GM18517 (cell line): ENCODE results near the gene PKIG.

Experiments
- ATAC-seq: cut with Tn5 transposase; IDR thresholded peaks from one replicate; pipeline ENCODE4 v1.9.1; 2021; ENCODE audit warnings: mild to moderate bottlenecking, moderate library complexity; ENCODE audit not compliant: unreplicated experiment

Gene PKIG

DNA sequence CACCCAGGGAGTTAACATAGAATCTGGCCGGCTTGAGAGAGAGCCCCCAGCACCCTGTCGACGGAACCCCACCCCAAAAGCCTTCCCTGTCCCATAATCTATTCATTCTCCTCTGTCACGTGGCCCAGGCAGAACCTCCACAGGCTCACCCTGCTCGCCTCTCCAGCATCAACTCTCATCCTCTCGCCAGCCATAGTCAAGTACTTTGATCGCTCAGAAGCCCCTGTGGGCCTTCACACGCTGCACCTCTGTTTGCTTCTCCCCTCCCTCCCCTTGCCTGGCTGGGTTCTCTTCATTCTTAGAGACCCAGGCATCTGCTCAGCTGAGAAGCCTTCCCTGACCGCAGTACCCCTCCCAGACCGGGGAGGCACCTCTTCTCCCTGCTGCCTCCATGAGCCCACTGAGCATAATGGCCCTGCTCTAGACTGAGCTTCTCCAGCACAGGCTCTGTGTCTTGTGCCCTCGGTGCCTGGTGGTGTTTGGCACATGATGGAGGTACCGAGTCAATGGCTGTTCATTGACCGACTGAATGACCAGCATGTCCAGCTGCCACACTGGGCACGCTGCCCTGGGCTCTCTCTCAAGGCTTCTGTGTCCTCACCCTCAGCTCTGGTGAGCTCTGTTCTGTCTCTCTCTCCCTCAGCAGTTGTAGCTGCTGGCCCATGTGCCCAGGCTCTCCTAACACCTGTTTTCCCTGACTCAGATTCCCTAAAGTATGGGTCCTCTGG lies 33.7 kb downstream of the PKIG start:
- ATAC-seq, result no peak

DNA sequence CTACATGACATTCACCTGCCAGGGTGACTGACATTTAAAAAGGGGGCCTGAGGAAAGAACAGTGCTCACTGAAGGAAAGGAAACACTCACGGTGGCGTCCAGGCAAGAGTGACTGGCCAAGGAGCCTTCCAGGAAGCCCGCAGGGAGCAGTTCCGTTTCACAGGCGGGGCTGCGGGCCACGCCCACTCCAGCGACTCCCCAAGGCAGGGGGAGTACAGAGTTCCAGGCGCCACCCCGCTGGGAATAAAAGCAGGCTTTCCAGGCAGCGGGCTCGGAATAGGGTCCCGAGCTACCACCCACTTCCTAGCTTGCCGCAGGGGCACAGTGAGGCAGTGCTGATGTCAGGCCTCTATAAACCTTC lies 34.2 kb downstream of the PKIG start:
- ATAC-seq, result no peak

DNA sequence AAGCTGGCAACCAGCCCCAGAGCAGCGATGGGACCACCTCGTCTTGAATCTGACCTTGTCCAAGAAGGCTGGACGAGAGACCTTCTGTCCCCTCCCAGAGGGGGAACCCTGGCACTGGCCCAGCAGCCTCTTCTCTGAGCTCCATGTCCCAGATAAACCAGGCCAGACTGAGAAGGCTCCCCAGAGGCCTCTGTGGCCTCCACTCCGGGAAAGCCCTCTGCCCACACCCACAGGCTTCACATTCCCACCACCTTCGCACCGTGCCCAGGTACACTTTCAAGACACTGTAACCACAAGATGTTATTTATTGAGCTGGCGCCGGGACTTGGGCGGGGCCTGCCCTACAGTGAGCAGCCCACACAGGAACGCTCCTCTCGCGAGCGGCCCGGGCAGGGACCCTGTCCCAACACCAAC lies 35.9 kb downstream of the PKIG start:
- ATAC-seq, result no peak

DNA sequence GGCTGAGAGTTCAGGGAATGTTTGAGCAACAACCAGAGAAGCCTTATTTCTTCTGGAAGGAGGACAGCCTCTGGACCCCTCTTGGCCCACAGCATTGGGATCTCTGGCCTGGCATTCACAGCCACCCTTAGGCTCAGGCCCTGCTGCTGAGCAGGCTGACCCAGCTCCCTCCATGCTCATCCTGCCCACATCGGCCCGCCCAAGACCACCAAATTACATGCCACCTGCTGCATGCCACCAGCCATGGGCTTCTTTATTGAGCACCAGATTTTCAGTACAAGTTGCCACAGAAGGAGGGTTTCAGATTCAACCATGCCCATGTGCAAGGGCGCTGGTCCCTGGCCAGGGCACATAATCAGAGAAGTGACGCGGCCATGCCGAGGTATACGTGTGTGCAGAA lies 36.9 kb downstream of the PKIG start:
- no peak for ATAC-seq

DNA sequence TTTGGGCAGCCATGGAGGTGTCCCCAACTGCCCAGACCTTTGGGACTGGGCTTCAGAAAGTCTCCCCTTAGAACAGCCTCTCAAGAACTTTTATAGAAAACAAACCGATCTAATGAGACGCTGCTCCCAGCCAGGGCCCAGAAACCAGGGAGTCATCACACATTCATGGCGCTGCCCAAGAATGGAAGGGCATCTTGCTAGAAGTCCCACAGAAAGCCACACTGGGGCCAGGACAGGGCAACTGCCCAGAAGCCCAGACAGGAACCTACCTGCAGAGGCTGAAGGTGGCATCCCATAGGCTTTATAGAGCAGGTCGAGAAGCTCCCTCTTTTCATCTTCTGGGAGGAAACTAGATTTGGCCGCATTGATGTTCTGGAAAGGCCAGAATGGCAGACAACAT lies 37.7 kb downstream of the PKIG start:
- ATAC-seq, result no peak

DNA sequence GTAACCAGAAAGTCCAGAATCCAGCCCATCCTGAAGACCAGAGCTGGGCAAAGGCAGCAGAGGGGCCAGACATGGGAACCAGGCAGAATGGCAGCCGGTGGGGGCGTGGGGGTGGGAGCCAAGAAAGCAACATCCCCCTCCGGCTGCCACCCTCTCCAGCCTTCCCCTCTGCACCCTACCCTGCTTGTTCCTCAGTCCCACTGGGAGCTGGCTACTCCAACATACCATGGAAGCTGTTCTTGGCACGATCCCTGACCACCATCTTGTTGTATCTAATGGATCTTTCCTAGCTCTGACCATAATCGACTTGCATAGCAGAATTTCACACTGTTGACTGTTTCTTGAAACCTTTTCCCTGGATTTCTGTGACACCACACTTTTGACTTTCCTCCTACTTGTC lies 38.9 kb downstream of the PKIG start:
- no peak for ATAC-seq

DNA sequence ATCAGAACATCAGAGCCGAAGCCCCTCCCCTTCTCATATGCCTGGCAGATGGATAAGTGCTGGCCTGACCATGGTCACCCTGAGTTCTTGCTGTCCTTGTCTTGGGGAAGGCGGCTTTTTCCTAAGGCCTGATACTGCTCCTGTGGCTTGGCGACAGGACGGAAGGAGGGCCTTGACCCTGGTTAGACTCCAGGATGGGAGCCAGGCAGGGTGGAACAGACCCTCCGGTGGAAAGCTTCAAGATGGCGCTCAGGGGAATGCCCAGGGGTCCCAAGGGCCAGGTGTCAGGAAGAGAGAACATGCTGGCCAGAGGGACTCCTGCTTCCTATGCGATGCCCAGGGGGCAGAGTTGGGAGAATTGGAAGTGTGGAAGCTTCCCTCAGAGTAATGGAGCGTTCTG lies 39.6 kb downstream of the PKIG start:
- ATAC-seq, result no peak

DNA sequence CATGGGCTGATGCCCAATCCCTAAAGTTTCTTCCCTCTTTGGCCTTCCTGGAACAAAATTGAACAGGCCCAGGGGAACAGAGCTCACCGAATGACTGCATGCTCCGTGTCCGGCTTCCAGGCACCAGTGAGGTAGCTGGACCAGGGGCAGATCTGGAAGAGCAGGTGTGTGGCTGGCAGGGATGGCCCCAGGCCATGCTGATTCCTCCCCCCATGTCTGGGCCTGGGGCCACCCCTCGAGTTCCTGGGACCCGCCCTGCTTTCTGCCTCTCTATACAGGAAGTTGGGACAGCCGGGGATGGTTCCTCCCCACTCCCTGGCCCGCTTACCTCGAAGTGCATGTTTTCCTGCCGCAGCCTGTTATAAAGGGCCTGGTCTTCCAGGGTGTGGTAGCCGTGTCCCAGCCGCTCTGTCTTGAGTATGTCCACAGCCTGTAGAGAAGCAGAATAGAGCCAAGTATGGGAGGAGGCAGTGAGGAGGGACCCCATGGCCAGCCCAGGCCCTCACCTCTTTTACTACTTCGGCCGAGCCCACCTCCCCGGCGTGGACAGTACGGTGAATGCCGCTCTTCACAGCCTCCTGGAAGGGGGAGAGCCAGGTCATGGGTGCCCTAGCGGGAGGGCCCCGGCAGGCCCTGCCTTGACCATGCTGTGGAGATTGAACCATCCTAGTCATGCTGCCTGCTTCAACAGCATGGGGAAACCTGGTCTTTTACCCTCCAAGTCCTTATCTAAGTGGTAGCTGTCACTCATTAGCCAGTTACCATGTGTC lies 40.3 kb downstream of the PKIG start:
- no peak for ATAC-seq

DNA sequence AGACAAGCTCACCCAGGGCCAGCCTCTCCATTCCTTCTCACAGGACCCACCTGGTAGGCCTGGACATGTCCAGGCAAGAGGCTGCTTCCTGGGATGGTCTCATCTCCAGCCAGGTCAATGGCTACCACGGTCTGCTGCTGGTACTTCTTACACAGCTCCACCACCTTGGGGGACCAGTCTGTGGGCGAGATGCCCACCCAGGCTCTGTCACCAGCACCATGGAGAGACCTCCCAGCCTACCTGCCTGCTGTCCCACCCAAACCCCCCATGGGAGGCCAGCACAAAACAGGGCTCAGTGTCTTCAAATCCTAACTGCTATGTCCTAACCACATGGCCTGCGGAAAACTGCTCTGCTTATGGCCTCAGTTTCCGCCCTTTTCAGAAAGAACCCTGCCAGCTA lies 41.8 kb downstream of the PKIG start:
- ATAC-seq, result no peak

DNA sequence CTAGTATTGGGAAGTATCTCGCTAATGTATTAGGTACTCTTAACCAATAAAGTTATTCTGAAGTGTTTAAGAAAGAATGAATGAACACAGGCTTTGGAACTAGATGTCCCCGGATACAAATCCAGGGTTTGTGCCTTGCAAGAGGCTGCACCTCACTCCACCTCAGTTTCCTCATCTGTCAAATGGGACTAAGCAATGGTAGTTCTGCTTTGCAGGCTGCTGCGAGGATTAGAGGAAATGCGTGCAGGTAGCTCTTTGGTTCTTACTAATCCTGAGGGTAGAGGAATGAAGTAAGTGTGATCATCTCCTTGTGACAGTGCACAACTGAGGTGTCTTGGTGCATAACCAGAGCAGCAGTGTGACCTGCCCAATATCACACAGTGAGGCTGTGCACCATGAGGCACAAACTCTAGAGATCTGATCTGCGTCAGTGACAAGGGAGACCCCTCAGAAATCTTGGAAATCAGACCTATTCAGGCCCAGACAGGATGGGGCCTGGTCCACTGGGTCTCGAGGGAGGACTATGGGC lies 42.4 kb downstream of the PKIG start:
- no peak for ATAC-seq

DNA sequence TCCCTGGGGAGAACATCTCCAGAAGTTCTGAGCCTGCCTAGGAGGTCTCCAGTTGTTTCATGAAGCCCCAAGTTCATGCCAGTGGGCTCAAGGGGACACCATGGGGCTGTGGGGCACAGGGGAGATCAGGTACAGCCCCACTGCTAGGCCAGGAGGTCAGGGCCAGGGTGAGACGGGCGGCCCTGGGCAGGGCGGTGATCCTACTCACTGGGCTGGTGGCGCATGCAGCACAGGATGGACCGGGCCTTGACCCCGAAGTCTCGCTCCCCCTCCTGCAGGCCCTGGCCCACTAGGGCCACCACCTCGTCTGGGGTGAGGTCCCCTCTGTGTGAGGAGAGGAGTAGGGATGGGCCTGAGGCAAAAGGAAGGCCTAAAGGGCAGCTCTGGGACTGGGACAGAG lies 43.0 kb downstream of the PKIG start:
- ATAC-seq, result no peak

DNA sequence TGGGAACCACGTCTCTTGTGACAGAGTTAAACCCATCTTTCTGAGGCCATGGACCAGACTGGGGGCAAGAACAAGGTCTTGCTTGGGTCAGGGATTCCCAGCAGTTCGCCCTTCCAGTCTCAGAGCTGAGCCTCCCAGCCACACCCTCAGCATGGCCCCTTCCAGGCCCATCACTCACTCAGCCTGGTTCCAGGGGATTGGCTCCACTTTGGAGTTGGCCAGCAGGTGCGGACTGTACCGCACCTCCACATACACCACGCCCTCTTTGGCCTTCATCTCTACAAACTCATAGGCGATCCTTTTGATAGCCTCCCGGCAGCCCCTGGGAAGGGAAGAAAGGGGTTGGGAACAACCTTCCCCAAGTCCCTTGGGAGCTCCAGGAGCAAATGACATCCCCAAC lies 43.9 kb downstream of the PKIG start:
- no peak for ATAC-seq

DNA sequence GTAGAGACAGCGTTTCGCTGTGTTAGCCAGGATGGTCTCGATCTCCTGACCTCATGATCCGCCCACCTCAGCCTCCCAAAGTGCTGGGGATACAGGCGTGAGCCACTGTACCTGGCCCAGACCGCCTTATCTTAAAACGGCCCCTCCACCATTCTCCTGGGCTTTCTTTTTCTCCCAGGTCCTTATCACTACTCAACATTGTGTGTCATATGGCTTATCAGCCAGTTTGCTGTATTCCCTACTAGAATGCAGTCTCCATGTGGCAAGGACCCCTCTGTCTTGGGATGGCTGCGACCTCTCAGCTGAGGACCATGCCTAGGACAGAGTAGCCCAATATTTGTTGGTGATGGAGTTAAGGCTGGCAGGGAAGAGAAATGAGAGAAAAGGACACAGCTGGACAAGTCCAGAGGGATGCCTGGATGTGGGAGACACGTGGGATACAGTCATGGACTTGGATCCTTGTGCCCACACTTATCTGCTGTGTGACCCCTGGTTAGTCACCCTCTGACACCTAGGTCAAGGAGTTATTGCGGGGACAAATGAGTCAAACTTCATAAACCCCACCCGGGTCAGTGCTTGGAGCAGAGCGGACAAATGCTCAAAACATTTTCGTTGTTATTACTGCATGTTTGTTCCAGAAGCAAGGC lies 45.1 kb downstream of the PKIG start:
- ATAC-seq, result no peak

DNA sequence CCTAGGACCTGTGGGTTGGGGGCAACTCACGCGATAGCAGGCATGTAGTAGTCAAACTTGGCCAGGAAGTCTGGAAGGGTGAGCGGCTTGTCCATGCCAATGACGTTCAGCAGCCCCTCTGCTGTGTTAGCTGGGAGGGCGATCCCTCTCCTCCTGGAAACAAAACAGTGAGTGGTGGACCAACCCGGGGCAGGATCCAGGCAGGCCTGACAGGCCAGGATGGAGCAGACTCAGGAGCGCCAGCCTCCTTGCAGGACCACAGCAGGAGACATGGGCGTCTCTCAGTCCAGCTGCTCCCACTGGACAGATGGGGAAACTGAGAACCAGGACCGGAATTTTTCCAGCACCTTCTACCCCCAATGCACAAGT lies 46.6 kb downstream of the PKIG start:
- ATAC-seq, result no peak

DNA sequence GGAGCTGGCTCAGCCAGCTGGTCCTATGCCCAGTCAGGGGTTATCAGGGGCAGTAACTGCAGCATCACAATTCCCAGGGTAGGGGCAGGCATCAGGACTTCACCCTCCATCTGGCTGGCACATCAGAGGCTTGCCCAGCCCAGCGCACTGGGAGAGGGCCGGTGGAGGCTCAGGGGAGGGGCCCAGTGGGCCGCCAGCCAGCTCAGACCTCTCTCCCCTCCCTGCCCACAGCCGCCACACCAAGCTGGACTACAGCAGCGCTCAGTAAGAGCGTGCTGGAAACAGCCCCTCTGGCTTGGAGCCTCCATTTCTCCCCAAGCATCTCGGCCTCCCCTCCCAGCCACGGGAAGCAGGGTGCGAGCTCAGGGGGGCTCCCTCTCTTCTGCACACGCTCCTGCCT lies 47.2 kb downstream of the PKIG start:
- ATAC-seq, result no peak

DNA sequence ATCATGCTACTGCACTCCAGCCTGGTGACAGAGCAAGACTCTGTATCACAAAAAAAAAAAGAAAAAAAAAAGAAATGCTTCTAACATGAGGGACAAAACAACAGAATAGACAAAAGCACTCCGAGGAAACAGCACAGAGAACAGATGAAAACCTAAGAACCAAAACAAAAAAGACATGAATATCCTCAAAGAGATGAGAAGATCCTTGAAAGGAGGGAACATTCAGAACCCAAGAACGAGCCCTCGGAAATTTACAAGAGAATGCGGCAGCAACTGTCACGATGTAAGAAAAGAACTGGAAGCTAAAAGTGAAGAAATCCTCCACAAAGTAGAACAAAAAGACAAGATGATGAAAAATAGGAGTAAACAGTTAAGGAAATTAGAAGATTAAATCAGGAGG lies 47.9 kb downstream of the PKIG start:
- no peak for ATAC-seq

DNA sequence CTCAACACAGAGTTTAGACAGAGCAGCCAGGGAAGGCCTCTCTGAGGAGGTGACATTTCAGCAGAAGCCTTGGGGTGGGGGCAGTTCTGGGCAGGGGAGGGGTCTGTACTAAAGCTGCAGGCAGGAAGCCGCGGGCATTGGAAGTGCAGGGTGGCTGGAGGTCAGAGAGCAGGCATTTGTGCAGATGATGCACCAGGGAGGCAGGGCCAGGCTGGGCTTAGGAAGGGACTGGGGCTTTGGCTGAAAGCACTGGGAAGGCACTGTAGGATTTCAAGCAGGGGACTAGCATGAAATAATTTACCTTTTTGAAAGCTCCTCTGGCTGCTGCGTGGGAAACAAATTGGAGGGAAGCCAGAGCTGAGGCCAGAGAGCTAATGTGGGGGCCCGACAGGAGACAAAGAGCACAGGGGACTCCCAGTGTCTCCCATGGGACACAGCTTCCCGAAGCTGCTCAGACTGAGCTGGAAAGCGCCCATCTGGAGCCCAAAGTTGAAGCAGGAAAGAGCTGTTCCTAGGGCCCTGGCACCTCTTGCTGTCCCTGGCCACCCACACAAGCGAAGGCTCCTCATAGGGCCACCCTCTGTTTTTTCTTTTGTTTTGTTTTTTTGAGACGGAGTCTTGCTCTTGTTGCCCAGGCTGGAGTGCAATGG lies 49.8 kb downstream of the PKIG start:
- no peak for ATAC-seq

DNA sequence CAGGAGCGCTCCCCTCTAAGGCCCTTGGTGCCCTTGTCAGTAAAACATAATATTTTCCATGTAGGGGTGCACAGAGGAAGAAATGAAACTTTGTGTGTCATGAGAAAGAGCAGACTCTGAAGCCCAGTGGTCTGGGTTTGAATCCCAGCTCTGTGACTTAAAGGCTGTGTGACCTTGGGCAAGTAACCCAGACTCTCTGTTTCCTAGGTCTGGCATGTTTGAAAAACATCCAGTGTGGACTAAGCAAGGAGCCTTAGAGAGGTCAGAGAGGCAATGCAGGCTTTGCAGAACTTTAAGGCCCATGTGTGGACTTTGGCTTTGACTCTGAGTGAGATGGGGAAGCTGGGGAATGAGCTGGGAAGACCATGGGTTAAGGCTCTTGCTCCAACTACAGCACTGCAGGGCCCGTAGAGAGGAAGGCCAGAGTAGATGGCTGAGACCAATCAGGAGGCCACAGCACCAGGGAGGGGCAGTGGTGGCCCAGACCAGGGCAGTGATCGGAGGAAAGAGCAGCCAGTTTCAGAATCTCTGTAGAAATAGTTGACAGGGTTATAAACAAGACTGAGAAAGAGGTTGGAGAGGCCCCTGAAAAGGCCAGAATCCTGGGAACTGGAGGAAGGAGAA lies 50.9 kb downstream of the PKIG start:
- no peak for ATAC-seq

DNA sequence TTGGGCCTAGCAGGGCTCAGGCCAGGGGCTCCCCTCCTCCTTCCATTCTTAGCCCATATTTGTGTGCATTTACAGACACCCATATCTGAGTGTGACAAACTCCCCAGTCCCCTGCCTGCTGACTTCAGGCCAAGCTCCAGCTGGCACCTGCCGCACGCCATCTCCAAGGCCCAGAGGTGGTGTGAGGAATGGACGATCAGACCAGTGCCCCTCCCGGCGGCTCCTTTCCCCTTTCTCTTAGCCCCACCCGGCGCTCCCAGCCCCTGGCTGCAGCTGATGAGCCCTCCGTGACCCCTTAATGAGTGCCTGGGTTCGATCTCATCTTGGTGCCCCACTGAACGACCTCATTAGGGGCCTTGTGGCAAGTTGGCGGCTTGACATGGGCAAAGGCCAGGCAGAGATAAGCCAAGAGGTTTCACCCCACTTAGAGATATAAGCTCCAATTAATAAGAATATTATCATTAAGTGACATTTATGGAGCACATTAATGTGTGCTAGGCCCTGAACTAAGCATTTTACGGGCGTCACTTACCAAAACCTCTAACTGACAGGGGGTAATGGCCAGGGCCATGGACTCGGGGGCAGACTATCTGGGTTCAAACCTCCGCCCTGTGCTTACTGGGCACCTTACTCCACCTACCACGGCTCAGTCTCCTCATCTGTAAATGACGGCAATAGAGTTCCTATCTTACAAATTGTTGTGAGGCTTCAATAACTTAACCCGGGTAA lies 51.7 kb downstream of the PKIG start:
- no peak for ATAC-seq

DNA sequence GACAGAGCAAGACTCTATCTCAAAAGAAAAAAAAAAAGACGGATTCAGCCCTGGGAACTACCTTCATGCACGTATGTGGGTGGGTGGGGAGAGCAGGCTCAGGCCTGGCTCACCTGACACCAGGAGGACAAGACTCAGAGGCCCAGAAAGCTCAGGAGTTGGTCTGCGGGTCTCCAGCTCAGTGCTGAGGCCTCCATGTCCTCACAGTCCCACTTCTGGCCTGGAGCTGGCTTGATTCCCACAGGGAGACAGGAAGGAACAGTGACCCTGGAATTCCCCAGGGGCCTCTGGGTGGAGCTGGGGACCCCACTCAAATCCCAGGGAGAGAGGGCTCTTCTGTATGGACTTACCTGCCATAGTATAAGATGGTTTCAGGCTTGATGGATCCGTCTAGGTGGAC lies 53.5 kb downstream of the PKIG start:
- ATAC-seq, result no peak
